IgD-negative memory B cell (primary cell): Measurements from ENCODE around the gene PRKCE. TPM values are rescaled to one million over a fixed set of nuclear protein-coding genes. Genes with fewer than 3 reads are reported as not detected.

Experiments used
- H3K27ac Mint-ChIP-seq, 3 donors: one replicate each; pipeline ENCODE4 v1.8.0; 2020 to 2022; ENCODE audit warnings: mild to moderate bottlenecking in 3 of 3, mixed read lengths in 3 of 3, moderate library complexity in 1 of 3
- H3K27me3 Mint-ChIP-seq: one replicate; pipeline ENCODE4 v1.8.0; 2021; ENCODE audit warnings: mixed read lengths
- H3K36me3 Mint-ChIP-seq: one replicate; pipeline ENCODE4 v1.8.0; 2020; ENCODE audit warnings: mild to moderate bottlenecking, mixed read lengths
- H3K4me1 Mint-ChIP-seq, 3 donors: one replicate each; pipeline ENCODE4 v1.8.0; 2020 to 2022; ENCODE audit warnings: mixed read lengths in 3 of 3, mild to moderate bottlenecking in 1 of 3
- H3K4me3 Mint-ChIP-seq, 4 donors: one replicate each; pipeline ENCODE4 v1.8.0; 2020 to 2022; ENCODE audit warnings: mild to moderate bottlenecking in 4 of 4, mixed read lengths in 4 of 4, moderate library complexity in 3 of 4
- H3K9me3 Mint-ChIP-seq, 3 donors: one replicate each; pipeline ENCODE4 v1.8.0; 2020 to 2021; ENCODE audit warnings: mixed read lengths in 3 of 3, mild to moderate bottlenecking in 1 of 3
- polyA plus RNA-seq: library from polyadenylated mRNA; unstranded; fragments of 300-500 nt; fragmentation: Illumina TruSeq; gene quantifications from one replicate; pipeline ENCODE4 v1.2.3, GENCODE V29; 2021

Gene PRKCE
- polyA plus RNA-seq, 1 donor from 2014 or later: 12.7 TPM

- H3K4me3 Mint-ChIP-seq: peak overlapping the region in 1 of 4 donors; percentile 45
- H3K36me3 Mint-ChIP-seq: peaks cover 14% of the 10 kb centered on the region
- no peaks in the 10 kb centered on the region for H3K27me3 Mint-ChIP-seq
- peaks cover 21 to 43% (median 32%) of the 10 kb centered on the region in 3 donors for H3K4me1 Mint-ChIP-seq
- no peak overlapping the region for H3K27ac Mint-ChIP-seq
- no peaks in the 10 kb centered on the region for H3K9me3 Mint-ChIP-seq
Observed at GRCh38 chr2:45780541-45781463, 129.3 kb downstream of the PRKCE start.

- H3K4me1 Mint-ChIP-seq: peaks cover 17 to 40% (median 28%) of the 10 kb centered on the region in 3 donors
- no peaks in the 10 kb centered on the region for H3K9me3 Mint-ChIP-seq
- peaks cover 16% of the 10 kb centered on the region for H3K36me3 Mint-ChIP-seq
- H3K4me3 Mint-ChIP-seq: peak overlapping the region in 1 of 4 donors; percentile 22
- no peaks in the 10 kb centered on the region for H3K27me3 Mint-ChIP-seq
- H3K27ac Mint-ChIP-seq: no peak overlapping the region
Observed at GRCh38 chr2:45781464-45781811, 130.0 kb downstream of the PRKCE start.

- Mint-ChIP-seq H3K27me3 (no peaks in the 10 kb centered on the region), H3K36me3 (peaks cover 16% of the 10 kb centered on the region), H3K27ac (no peak overlapping the region), H3K4me1 (peaks cover 12 to 32% (median 22%) of the 10 kb centered on the region in 3 donors), H3K4me3 (no peak overlapping the region), H3K9me3 (no peaks in the 10 kb centered on the region)
Observed at GRCh38 chr2:45782436-45782835, 131.0 kb downstream of the PRKCE start.

GRCh38 chr2:45782986-45783385, 131.5 kb downstream of the PRKCE start:
- H3K36me3 Mint-ChIP-seq: peaks cover 16% of the 10 kb centered on the region
- peaks cover 10 to 32% (median 22%) of the 10 kb centered on the region in 3 donors for H3K4me1 Mint-ChIP-seq
- no peaks in the 10 kb centered on the region for H3K27me3 Mint-ChIP-seq
- no peak overlapping the region for H3K27ac Mint-ChIP-seq
- H3K4me3 Mint-ChIP-seq: no peak overlapping the region
- no peaks in the 10 kb centered on the region for H3K9me3 Mint-ChIP-seq

GRCh38 chr2:45786030-45786835, 134.8 kb downstream of the PRKCE start:
- no peaks in the 10 kb centered on the region for H3K9me3 Mint-ChIP-seq
- peak overlapping the region in 2 of 3 donors; percentile 4 to 72 for H3K27ac Mint-ChIP-seq
- no peak overlapping the region for H3K4me3 Mint-ChIP-seq
- peaks cover 14% of the 10 kb centered on the region for H3K36me3 Mint-ChIP-seq
- H3K27me3 Mint-ChIP-seq: no peaks in the 10 kb centered on the region
- H3K4me1 Mint-ChIP-seq: peaks cover 5 to 27% (median 13%) of the 10 kb centered on the region in 3 donors

GRCh38 chr2:45786836-45787357, 135.4 kb downstream of the PRKCE start:
- Mint-ChIP-seq H3K36me3 (peaks cover 14% of the 10 kb centered on the region), H3K4me1 (peaks cover 7 to 27% (median 10%) of the 10 kb centered on the region in 3 donors), H3K4me3 (no peak overlapping the region), H3K27me3 (no peaks in the 10 kb centered on the region), H3K27ac (peak overlapping the region in 1 of 3 donors; percentile 51), H3K9me3 (no peaks in the 10 kb centered on the region)

GRCh38 chr2:45788401-45788800, 136.9 kb downstream of the PRKCE start:
- H3K9me3 Mint-ChIP-seq: no peaks in the 10 kb centered on the region
- H3K4me3 Mint-ChIP-seq: no peak overlapping the region
- peaks cover 7 to 22% (median 11%) of the 10 kb centered on the region in 3 donors for H3K4me1 Mint-ChIP-seq
- H3K27ac Mint-ChIP-seq: no peak overlapping the region
- H3K36me3 Mint-ChIP-seq: peaks cover 6% of the 10 kb centered on the region
- H3K27me3 Mint-ChIP-seq: no peaks in the 10 kb centered on the region

GRCh38 chr2:45789317-45789716, 137.8 kb downstream of the PRKCE start:
- Mint-ChIP-seq H3K4me3 (no peak overlapping the region), H3K27me3 (no peaks in the 10 kb centered on the region), H3K27ac (no peak overlapping the region), H3K4me1 (peaks cover 7 to 21% (median 15%) of the 10 kb centered on the region in 3 donors), H3K36me3 (peaks cover 4% of the 10 kb centered on the region), H3K9me3 (no peaks in the 10 kb centered on the region)

- Mint-ChIP-seq H3K36me3 (peaks cover 8% of the 10 kb centered on the region), H3K27ac (no peak overlapping the region), H3K9me3 (no peaks in the 10 kb centered on the region), H3K4me3 (no peak overlapping the region), H3K4me1 (peaks cover 7 to 25% (median 15%) of the 10 kb centered on the region in 3 donors), H3K27me3 (no peaks in the 10 kb centered on the region)
Observed at GRCh38 chr2:45789961-45790723, 138.7 kb downstream of the PRKCE start.

GRCh38 chr2:45793305-45793962, 142.0 kb downstream of the PRKCE start:
- Mint-ChIP-seq H3K27ac (no peak overlapping the region), H3K4me1 (peaks cover 8 to 24% (median 13%) of the 10 kb centered on the region in 3 donors), H3K4me3 (no peak overlapping the region), H3K36me3 (peaks cover 6% of the 10 kb centered on the region), H3K27me3 (no peaks in the 10 kb centered on the region), H3K9me3 (no peaks in the 10 kb centered on the region)

GRCh38 chr2:45794134-45794617, 142.7 kb downstream of the PRKCE start:
- H3K27ac Mint-ChIP-seq: peak overlapping the region in 1 of 3 donors; percentile 80
- H3K9me3 Mint-ChIP-seq: no peaks in the 10 kb centered on the region
- H3K4me1 Mint-ChIP-seq: peaks cover 8 to 22% (median 11%) of the 10 kb centered on the region in 3 donors
- no peak overlapping the region for H3K4me3 Mint-ChIP-seq
- H3K27me3 Mint-ChIP-seq: no peaks in the 10 kb centered on the region
- H3K36me3 Mint-ChIP-seq: peaks cover 6% of the 10 kb centered on the region

- no peak overlapping the region for H3K4me3 Mint-ChIP-seq
- peaks cover 6 to 25% (median 11%) of the 10 kb centered on the region in 3 donors for H3K4me1 Mint-ChIP-seq
- peak overlapping the region in 1 of 3 donors; percentile 5 for H3K27ac Mint-ChIP-seq
- H3K27me3 Mint-ChIP-seq: no peaks in the 10 kb centered on the region
- no peaks in the 10 kb centered on the region for H3K9me3 Mint-ChIP-seq
- H3K36me3 Mint-ChIP-seq: peaks cover 9% of the 10 kb centered on the region
Observed at GRCh38 chr2:45796500-45796899, 145.0 kb downstream of the PRKCE start.

- Mint-ChIP-seq H3K4me3 (no peak overlapping the region), H3K4me1 (peaks cover 6 to 28% (median 10%) of the 10 kb centered on the region in 3 donors), H3K36me3 (peaks cover 9% of the 10 kb centered on the region), H3K9me3 (no peaks in the 10 kb centered on the region), H3K27ac (no peak overlapping the region), H3K27me3 (no peaks in the 10 kb centered on the region)
Observed at GRCh38 chr2:45797451-45798230, 146.2 kb downstream of the PRKCE start.
